GM06990 (cell line): ENCODE measurements around the gene CAPN15.

Experiments
- DNase-seq: peaks from one replicate; pipeline ENCODE4 v3.0.0-alpha.2; 2011; ENCODE audit not compliant: insufficient read length; ENCODE audit errors: extremely low read depth
- H3K27me3 ChIP-seq: replicated peaks from 2 replicates; pipeline ENCODE4 v1.6.0; 2011; ENCODE audit warnings: low read length; ENCODE audit not compliant: control insufficient read depth, insufficient read depth
- H3K36me3 ChIP-seq: 2 replicates; pipeline ENCODE4 v1.5.1; 2011; ENCODE audit warnings: low read length; ENCODE audit not compliant: control insufficient read depth, insufficient read depth
- H3K4me3 ChIP-seq: replicated peaks from 2 replicates; pipeline ENCODE4 v1.5.1; 2011; ENCODE audit warnings: low read depth, mild to moderate bottlenecking, control low read depth, low read length
- TF ChIP-seq, protein P1 (sequence below): IDR thresholded peaks from 2 replicates; pipeline ENCODE4 v1.5.1; 2011; ENCODE audit warnings: low read length, control low read depth, mild to moderate bottlenecking, inconsistent platforms; ENCODE audit not compliant: insufficient read depth, poor library complexity, severe bottlenecking

Gene CAPN15

DNA sequence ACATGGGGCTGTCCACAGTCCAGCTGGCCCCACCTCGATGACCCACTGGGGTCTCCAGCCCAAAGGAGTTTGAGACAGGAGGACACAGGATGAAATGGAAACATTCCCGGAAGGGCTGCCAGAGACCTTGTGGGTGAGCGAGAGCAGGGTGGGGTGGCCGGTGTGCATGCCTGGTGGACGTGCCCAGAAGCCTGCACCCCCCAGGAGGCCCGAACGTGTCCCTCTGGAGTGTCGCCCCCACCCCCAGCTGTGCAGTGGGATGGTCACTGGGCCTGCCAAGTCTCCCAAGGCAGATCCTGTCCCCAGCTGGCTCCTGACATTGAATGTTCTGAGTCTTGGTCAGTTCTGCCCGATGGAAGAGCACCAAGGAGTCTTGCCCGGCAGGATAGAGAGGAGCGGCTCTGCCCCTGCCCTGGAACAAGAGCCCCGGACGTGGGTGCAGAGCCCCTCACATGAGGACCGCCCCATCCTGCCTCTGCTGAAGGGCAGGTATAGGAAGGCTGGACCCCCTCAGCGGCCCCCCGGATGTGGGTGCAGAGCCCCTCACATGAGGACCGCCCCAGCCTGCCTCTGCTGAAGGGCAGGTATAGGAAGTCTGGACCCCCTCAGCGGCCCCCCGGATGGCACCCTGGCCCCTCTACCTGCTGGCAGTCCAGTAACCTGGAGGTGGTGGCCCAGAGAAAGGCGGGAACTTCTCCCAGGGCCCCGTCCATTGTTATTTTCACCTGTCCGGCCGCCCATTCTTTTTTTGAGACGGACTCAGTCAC lies 3.1 kb upstream of the CAPN15 start:
- no peak for DNase-seq
- TF ChIP-seq, protein P1, sequence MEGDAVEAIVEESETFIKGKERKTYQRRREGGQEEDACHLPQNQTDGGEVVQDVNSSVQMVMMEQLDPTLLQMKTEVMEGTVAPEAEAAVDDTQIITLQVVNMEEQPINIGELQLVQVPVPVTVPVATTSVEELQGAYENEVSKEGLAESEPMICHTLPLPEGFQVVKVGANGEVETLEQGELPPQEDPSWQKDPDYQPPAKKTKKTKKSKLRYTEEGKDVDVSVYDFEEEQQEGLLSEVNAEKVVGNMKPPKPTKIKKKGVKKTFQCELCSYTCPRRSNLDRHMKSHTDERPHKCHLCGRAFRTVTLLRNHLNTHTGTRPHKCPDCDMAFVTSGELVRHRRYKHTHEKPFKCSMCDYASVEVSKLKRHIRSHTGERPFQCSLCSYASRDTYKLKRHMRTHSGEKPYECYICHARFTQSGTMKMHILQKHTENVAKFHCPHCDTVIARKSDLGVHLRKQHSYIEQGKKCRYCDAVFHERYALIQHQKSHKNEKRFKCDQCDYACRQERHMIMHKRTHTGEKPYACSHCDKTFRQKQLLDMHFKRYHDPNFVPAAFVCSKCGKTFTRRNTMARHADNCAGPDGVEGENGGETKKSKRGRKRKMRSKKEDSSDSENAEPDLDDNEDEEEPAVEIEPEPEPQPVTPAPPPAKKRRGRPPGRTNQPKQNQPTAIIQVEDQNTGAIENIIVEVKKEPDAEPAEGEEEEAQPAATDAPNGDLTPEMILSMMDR, result no peak
- H3K27me3 ChIP-seq, result no peaks in the 10 kb centered on the region
- peaks cover 5% of the 10 kb centered on the region for H3K36me3 ChIP-seq
- H3K4me3 ChIP-seq, result no peak overlapping the region; the same call in 1 of the 2 replicates

DNA sequence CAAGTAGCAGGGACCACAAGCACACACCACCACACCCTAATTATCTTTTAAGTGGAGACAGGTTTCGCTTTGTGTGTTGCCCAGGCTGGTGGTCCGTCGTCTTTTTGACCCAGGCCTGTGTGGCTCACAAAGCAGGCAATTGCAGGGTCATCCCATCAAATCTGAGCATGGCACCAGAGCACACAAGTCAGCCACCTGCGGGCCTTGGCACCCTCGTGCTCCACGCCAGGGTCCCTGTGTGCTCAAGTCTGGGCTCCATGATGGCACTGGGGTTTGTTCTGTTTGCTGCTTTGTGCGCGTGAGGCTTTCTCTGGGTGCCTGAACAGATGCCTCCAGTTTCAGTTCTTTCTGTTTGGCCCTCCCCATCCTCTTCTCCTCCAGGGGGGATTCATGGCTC lies 2.4 kb upstream of the CAPN15 start:
- TF ChIP-seq, protein P1, result no peak
- H3K4me3 ChIP-seq, result peak overlapping the region; percentile 19
- peak; percentile 48 for DNase-seq
- no peaks in the 10 kb centered on the region for H3K27me3 ChIP-seq
- H3K36me3 ChIP-seq, result peaks cover 5% of the 10 kb centered on the region

DNA sequence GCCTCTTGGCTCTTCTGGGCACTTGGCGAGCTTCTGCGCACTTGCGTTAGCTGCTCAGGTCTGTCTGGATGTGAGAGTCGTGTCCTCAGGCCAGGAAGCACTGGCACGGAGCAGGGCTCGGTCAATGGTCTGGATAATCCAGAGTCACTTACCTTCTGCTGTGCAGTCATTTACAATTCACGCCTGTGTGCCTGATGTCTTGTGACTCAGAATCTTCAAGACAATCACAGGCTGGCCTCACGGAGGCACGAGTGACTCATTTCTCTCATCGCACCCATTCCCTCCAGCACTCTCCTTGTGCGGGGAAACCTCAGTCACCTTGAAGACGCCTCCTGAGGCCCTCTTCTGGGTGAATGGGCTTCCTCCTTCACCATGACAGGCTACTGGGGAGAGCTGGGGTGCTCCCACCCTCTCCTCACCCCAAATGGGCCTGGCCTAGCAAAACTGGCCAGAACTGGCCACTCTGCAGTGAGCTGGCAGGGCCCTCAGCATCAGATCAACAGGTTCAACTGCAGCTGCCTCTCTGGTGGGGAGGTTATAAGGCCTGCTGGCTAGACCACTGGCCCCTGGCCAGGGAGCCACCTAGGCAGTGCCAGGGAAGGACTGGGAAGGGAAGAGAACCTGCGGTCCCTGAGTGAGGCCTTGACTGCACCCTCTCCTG lies 1.9 kb upstream of the CAPN15 start:
- peaks cover 3% of the 10 kb centered on the region for H3K36me3 ChIP-seq
- DNase-seq, result peak; percentile 72
- TF ChIP-seq, protein P1, result peak; percentile 28
- peak overlapping the region; percentile 87 for H3K4me3 ChIP-seq
- H3K27me3 ChIP-seq, result no peaks in the 10 kb centered on the region

DNA sequence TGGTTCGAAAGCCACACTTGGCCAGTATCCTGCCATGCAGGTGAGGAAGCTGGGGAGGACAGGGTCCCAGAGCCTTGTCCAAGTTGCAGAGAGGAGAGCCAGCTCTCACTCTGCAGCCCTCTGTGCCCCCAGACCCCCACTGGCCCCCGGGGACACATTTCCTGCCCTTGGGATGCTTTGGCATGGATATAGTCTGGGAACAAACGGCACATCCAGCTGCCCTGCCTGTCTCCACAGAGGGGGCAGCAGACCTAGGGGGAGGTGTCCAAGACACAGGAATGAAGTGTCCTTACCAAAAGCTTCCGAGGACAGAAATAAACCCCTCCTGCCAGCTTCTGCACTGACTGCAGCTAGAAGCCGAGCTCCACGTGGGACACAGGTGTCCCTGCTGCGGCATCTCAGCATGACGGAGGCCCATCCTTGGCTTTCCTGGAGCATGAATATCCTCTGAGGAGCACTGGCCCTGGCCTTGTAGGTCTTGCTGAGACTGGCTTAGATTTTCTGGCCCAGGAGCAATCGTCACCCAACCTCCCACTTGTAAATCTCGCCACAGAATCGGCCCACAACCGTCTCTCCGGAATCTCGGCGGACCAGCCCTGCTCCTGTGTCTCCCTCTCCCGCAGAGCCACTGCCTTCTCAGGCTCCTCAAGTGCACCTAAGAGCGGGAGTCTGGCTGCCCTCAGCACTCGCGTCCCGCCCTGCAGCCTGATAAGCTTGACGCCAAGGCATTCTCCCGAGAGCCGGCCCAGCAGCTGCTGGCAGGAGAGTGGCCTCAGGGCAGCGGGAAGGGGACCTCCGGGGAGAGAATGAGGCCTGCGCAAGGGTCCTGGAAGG lies 1.1 kb upstream of the CAPN15 start:
- TF ChIP-seq, protein P1, result no peak
- DNase-seq, result no peak
- Histone ChIP-seq H3K4me3 (peak overlapping the region; percentile 87), H3K27me3 (no peaks in the 10 kb centered on the region), H3K36me3 (peaks cover 3% of the 10 kb centered on the region)

DNA sequence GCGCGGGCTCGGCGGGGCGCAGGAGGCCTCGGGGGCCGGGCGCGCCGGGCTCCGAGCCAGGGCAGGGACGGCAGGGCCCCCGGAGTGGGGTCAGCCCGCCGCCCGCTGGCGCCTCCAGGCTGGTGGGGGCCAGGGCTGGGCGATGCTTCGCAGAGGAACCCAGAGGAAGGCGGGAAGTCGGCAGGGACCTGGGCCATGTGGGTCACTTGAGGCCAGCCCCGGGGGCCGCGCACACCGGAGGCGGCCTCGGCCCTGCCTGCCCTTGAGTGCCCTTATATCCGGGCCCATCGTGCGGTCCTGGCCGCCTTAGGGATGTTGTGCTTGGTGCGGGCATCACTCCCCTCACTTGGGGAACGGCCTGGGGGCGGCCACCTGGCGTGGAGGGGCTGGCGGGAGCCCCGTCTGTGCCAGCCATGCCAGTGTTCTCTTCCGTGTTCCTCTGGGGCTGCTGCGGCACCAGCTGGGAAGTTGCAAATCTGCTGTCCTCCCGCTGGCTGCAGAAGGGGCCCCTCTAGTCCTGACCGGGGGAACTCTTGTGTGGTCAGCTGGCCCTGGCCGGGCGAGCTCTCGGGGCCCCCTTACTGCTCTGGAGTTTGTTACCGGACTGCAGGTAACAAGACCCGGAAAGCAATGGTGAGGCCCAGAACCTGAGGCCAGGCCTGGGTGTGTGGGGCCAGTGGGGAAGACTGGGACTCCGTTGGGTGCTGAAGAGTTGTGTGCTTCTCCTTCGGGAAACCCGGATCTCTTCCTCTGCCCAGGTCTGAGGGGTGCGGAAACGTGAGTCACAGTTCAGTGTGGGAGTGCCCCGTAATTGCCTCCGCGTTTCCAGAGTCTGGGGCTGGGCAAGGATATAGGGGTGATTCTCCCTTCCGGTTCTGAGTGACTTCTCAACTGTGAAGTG lies 849 bp downstream of the CAPN15 start:
- H3K36me3 ChIP-seq, result peaks cover 3% of the 10 kb centered on the region
- no peaks in the 10 kb centered on the region for H3K27me3 ChIP-seq
- TF ChIP-seq, protein P1, result no peak
- H3K4me3 ChIP-seq, result peak overlapping the region; percentile 85
- DNase-seq, result peak; percentile 50
